Smooth muscle cell (in vitro differentiated cells): ENCODE data around the gene MAP4. TPM values are rescaled to one million over a fixed set of nuclear protein-coding genes. Genes with fewer than 3 reads are reported as not detected.

ENCODE experiments used
- DNase-seq: peaks from one replicate; lab custom pipeline; 2025; ENCODE audit not compliant: unreplicated experiment; lab: John Stamatoyannopoulos, UW
- H2AFZ ChIP-seq: fragments of 200-600 bp; sonication (generic); 2 replicates; pipeline ENCODE4 v1.6.0; 2016; ENCODE audit warnings: antibody characterized with exemption, low read depth, mild to moderate bottlenecking
- H3F3A ChIP-seq: fragments of 200-600 bp; sonication (generic); 2 replicates; pipeline ENCODE4 v1.6.0; 2017; ENCODE audit warnings: antibody characterized with exemption, low read depth
- H3K27ac ChIP-seq: fragments of 200-600 bp; sonication (generic); 2 replicates; pipeline ENCODE4 v1.5.1; 2016; ENCODE audit warnings: low read depth, mild to moderate bottlenecking
- H3K27me3 ChIP-seq: fragments of 200-600 bp; sonication (generic); 2 replicates; pipeline ENCODE4 v1.6.1; 2016; ENCODE audit warnings: low read depth, mild to moderate bottlenecking
- H3K36me3 ChIP-seq: fragments of 200-600 bp; sonication (generic); 2 replicates; pipeline ENCODE4 v1.5.1; 2016; ENCODE audit warnings: low read depth
- H3K4me1 ChIP-seq: fragments of 200-600 bp; sonication (generic); 2 replicates; pipeline ENCODE4 v1.5.1; 2016; ENCODE audit warnings: low read depth
- H3K4me2 ChIP-seq: fragments of 200-600 bp; sonication (generic); 2 replicates; pipeline ENCODE4 v1.6.0; 2016; ENCODE audit warnings: mild to moderate bottlenecking
- H3K4me3 ChIP-seq: fragments of 200-600 bp; sonication (generic); 2 replicates; pipeline ENCODE4 v1.5.1; 2016; ENCODE audit warnings: mild to moderate bottlenecking
- H3K79me2 ChIP-seq: fragments of 200-600 bp; sonication (generic); 2 replicates; pipeline ENCODE4 v1.6.0; 2016; ENCODE audit warnings: low read depth, mild to moderate bottlenecking
- H3K9ac ChIP-seq: fragments of 200-600 bp; sonication (generic); 2 replicates; pipeline ENCODE4 v1.6.0; 2016; ENCODE audit warnings: low read depth
- H3K9me3 ChIP-seq: fragments of 200-600 bp; sonication (generic); replicated peaks from 2 replicates; pipeline ENCODE4 v1.5.1; 2016; ENCODE audit warnings: low read depth
- H4K20me1 ChIP-seq: fragments of 200-600 bp; sonication (generic); 2 replicates; pipeline ENCODE4 v1.6.0; 2016; ENCODE audit warnings: low read depth
- WGBS: methylation state at CpG from one replicate; pipeline ENCODE4 v1.1.7; 2016; ENCODE audit warnings: low lambda C conversion rate; 5-methylcytosine and 5-hydroxymethylcytosine counted together
- polyA plus RNA-seq: library from polyadenylated mRNA; unstranded; fragments of >200 nt; fragmentation: Nextera tagmentation; extraction: Ambion mirVana; gene quantifications from 2 replicates; pipeline ENCODE4 v1.2.1, GENCODE V29; 2016
- total RNA-seq: library from RNA; depleted of rRNA; stranded (reverse); fragments of >200 nt; gene quantifications from 2 replicates; pipeline ENCODE4 v1.2.3, GENCODE V29; 2014
- TF ChIP-seq, protein P1 (sequence below): fragments of 200-600 bp; sonication (generic); IDR thresholded peaks from 2 replicates; pipeline ENCODE4 v1.5.1; 2017; ENCODE audit warnings: borderline replicate concordance, mild to moderate bottlenecking, antibody characterized with exemption; ENCODE audit not compliant: insufficient read depth, poor library complexity, severe bottlenecking

The MAP4 gene
- total and polyA plus RNA-seq, 2 experiments from 2014 or later, result 114 to 166 TPM

DNA sequence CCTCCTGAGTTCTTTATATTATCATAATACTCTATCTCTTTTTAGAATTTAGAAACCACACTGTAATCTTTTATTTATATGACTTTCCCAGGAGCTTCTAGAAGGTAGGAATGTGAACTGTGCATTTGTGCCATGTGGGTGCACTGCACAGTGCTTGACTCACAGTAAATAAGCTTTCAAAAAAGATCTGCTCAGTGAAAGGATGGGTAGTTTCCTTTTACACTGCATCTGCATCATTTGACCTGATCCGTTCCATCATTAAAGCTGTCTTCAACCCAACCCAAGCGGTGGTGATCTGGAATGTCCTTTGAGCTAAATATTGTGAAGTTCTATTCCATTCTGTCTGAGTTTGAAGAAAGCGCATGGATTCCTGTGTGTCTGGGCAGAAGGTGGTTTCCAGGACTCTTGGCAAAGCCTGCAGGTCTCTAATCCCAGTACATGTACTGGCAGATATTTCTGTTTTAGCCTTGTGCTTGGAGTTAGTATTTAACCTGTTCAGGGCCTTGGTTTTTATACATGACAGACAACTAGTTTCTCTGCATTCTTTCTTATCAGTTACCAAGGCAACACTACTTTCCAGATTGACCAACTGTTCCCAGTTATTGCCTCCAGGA is 116.6 kb downstream of the MAP4 start:
- TF ChIP-seq, protein P1, sequence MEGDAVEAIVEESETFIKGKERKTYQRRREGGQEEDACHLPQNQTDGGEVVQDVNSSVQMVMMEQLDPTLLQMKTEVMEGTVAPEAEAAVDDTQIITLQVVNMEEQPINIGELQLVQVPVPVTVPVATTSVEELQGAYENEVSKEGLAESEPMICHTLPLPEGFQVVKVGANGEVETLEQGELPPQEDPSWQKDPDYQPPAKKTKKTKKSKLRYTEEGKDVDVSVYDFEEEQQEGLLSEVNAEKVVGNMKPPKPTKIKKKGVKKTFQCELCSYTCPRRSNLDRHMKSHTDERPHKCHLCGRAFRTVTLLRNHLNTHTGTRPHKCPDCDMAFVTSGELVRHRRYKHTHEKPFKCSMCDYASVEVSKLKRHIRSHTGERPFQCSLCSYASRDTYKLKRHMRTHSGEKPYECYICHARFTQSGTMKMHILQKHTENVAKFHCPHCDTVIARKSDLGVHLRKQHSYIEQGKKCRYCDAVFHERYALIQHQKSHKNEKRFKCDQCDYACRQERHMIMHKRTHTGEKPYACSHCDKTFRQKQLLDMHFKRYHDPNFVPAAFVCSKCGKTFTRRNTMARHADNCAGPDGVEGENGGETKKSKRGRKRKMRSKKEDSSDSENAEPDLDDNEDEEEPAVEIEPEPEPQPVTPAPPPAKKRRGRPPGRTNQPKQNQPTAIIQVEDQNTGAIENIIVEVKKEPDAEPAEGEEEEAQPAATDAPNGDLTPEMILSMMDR, result no peak
- no peak for DNase-seq
- Histone ChIP-seq H3K27me3 (no peaks in the 10 kb centered on the region), H3K9me3 (no peaks in the 10 kb centered on the region), H2AFZ (no peak overlapping the region), H3K9ac (no peak overlapping the region), H4K20me1 (peaks cover 79% of the 10 kb centered on the region), H3K4me2 (no peak overlapping the region), H3K79me2 (peaks cover 8% of the 10 kb centered on the region), H3F3A (peaks cover 14% of the 10 kb centered on the region), H3K36me3 (peaks cover 4% of the 10 kb centered on the region), H3K27ac (peak overlapping the region; percentile 55), H3K4me3 (no peak overlapping the region), H3K4me1 (no peaks in the 10 kb centered on the region)
- 83% methylated on average over 3 of the region's 3 CpGs for WGBS

- no peak for DNase-seq
- Histone ChIP-seq H3K4me1 (peaks cover 5% of the 10 kb centered on the region), H2AFZ (no peak overlapping the region), H3K9me3 (no peaks in the 10 kb centered on the region), H3K27me3 (no peaks in the 10 kb centered on the region), H3F3A (peaks cover 16% of the 10 kb centered on the region), H3K4me2 (no peak overlapping the region), H3K27ac (no peak overlapping the region), H3K36me3 (peaks cover 4% of the 10 kb centered on the region), H4K20me1 (peaks cover 79% of the 10 kb centered on the region), H3K4me3 (no peak overlapping the region), H3K9ac (no peak overlapping the region), H3K79me2 (peaks cover 12% of the 10 kb centered on the region)
- TF ChIP-seq, protein P1, result no peak
- 66% methylated on average over 3 of the region's 3 CpGs for WGBS
Measured at GRCh38 chr3:47897954-47898353, 118.3 kb downstream of the MAP4 start.

DNA sequence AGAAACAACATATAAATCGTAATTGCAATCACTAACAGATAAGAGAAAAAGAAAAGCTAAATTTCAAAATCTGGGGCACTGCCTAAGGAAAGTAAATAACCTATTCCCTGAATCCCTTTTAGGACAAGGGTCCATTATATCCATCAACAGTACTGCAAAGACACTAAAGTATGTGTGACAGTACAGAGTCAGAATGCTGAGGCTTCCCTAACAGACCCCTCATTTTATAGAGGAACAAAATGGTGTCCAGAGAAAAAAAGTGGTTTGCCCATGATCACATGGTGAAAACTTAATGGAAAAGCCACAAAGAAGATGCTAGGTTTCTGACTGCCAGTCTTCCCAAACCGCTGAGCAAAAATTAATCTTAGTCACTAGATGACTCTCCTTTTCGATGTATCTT is 119.5 kb downstream of the MAP4 start:
- peaks cover 4% of the 10 kb centered on the region for H3K36me3 ChIP-seq
- no peaks in the 10 kb centered on the region for H3K27me3 ChIP-seq
- no peak overlapping the region for H3K9ac ChIP-seq
- H3F3A ChIP-seq, result peaks cover 19% of the 10 kb centered on the region
- H3K9me3 ChIP-seq, result no peaks in the 10 kb centered on the region
- TF ChIP-seq, protein P1, result no peak
- peaks cover 81% of the 10 kb centered on the region for H4K20me1 ChIP-seq
- no peak overlapping the region for H3K4me3 ChIP-seq
- peaks cover 17% of the 10 kb centered on the region for H3K4me1 ChIP-seq
- DNase-seq, result no peak
- H2AFZ ChIP-seq, result no peak overlapping the region
- H3K4me2 ChIP-seq, result no peak overlapping the region
- no peak overlapping the region for H3K27ac ChIP-seq
- peaks cover 10% of the 10 kb centered on the region for H3K79me2 ChIP-seq
- 94% methylated on average over 3 of the region's 3 CpGs for WGBS

GRCh38 chr3:47895241-47895640 is 121.0 kb downstream of the MAP4 start:
- no peaks in the 10 kb centered on the region for H3K9me3 ChIP-seq
- no peak overlapping the region for H3K4me3 ChIP-seq
- no peak for DNase-seq
- peaks cover 79% of the 10 kb centered on the region for H4K20me1 ChIP-seq
- no peak overlapping the region for H3K4me2 ChIP-seq
- H3K9ac ChIP-seq, result no peak overlapping the region
- 97% methylated on average over 3 of the region's 3 CpGs for WGBS
- no peaks in the 10 kb centered on the region for H3K27me3 ChIP-seq
- H3K27ac ChIP-seq, result no peak overlapping the region
- H3K79me2 ChIP-seq, result peaks cover 5% of the 10 kb centered on the region
- H3K4me1 ChIP-seq, result peaks cover 30% of the 10 kb centered on the region
- TF ChIP-seq, protein P1, result no peak
- peaks cover 13% of the 10 kb centered on the region for H3F3A ChIP-seq
- peaks cover 4% of the 10 kb centered on the region for H3K36me3 ChIP-seq
- H2AFZ ChIP-seq, result no peak overlapping the region
